K562 treated with DMSO at 1 percent for 48 hours (cell line): ENCODE measurements around the gene ZFX. TPM values are rescaled to one million over a fixed set of nuclear protein-coding genes. Genes with fewer than 3 reads are reported as not detected.

Experiments used
- total RNA-seq: library from RNA; unstranded; fragments of 300-600 nt; gene quantifications from 2 replicates; pipeline ENCODE4 v1.2.3, GENCODE V29; 2022; ENCODE audit warnings: low replicate concordance; ENCODE audit errors: extremely low read depth

Gene ZFX
- total RNA-seq, result not detected in 2 replicates

GRCh38 chrX:24149351-24150050 lies at the start of gene ZFX:
Gene ZFX, plus strand, starts transcription at chrX:24149729. Its CDS starts 23,014 bp downstream, at chrX:24172743.

Other genes with a start within 250 kb of the ZFX start
- gene APOO, start 241.8 kb upstream of the ZFX start, total RNA-seq, result not detected in 2 replicates
- not detected in 2 replicates for gene CXorf58, start 241.7 kb upstream of the ZFX start, total RNA-seq
- not detected in 2 replicates for gene KLHL15, start 122.5 kb upstream of the ZFX start, total RNA-seq
- 132 and 583 TPM in 2 replicates for gene EIF2S3, start 94.8 kb upstream of the ZFX start, total RNA-seq
- gene SUPT20HL2, start 164.3 kb downstream of the ZFX start, total RNA-seq, result not detected in 2 replicates
- not detected in 2 replicates for gene SUPT20HL1, start 210.9 kb downstream of the ZFX start, total RNA-seq